Memory B cell (primary cell): ENCODE results near the gene MAP2K7.

Experiments
- ATAC-seq: fragments of 150-1000 bp; cut with Tn5 transposase; 2 replicates; pipeline ENCODE4 v1.10.0; 2021; ENCODE audit warnings: low read depth, mild to moderate bottlenecking, moderate library complexity
- DNase-seq, 2 donors: peaks; one replicate each; pipeline ENCODE4 v3.0.0; 2022; ENCODE audit warnings: low spot score in 2 of 2
- H3K27ac Mint-ChIP-seq: one replicate; pipeline ENCODE4 v1.8.0; 2022; ENCODE audit warnings: mild to moderate bottlenecking, moderate library complexity, mixed read lengths
- H3K27me3 Mint-ChIP-seq: one replicate; pipeline ENCODE4 v1.8.0; 2022; ENCODE audit warnings: mixed read lengths
- H3K36me3 Mint-ChIP-seq: one replicate; pipeline ENCODE4 v1.8.0; 2022; ENCODE audit warnings: mild to moderate bottlenecking, mixed read lengths
- H3K4me1 Mint-ChIP-seq: one replicate; pipeline ENCODE4 v1.8.0; 2022; ENCODE audit warnings: mixed read lengths
- H3K4me3 Mint-ChIP-seq: one replicate; pipeline ENCODE4 v1.8.0; 2022; ENCODE audit warnings: mild to moderate bottlenecking, moderate library complexity, mixed read lengths
- H3K9me3 Mint-ChIP-seq: one replicate; pipeline ENCODE4 v1.8.0; 2022; ENCODE audit warnings: mixed read lengths

MAP2K7 gene

DNA sequence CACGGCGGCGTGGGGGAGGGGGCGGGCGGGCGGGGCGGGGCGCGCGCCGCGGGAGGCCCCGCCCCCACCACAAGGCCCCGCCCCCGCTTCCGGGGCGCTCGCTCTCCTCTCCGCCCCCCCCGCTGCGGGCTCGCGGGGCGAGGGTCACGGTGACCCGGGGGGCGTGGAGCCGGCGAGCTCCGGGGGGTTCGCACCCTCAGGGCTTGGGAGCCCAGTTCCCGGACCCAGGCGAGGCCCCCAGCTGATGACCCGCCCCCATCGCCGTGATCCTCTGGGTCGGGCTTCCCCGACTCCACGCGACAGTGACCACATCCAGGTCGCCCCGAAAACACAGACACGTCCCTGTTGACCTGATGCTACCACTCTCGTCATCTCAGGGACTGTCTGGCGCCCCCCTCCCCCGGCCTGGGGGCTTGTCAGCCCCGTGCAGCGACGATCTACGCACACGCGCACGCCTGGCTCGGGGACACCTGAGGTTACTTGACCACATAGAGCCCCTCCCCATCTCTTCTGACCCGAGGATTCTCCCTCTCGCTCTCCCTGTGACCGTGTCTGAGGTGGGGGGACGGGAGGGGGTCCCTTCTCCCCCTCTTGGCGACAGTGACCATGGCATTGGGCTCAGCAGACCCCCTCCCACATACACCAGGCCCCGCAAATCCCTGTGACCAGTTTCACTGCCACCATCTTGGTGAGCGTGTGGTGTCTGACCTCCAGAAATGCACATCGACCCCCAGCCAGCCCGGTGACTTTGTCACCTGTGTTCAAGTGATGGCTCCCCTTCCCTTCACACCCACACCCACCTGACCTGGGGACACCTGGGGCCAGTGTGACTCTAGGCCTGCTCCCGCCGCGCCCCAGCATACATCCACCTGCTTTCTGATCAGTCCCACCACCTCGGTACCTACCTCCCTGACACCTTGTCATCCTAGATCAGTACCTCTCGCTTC, 670 bp downstream of the MAP2K7 start:
- Mint-ChIP-seq H3K27me3 (peaks cover under 1% of the 10 kb centered on the region), H3K4me3 (peak overlapping the region; percentile 93), H3K4me1 (peaks cover 29% of the 10 kb centered on the region), H3K27ac (peak overlapping the region; percentile 94), H3K36me3 (peaks cover 7% of the 10 kb centered on the region), H3K9me3 (no peaks in the 10 kb centered on the region)
- DNase-seq (peak; percentile 71 to 82), ATAC-seq (peak; percentile 57)

DNA sequence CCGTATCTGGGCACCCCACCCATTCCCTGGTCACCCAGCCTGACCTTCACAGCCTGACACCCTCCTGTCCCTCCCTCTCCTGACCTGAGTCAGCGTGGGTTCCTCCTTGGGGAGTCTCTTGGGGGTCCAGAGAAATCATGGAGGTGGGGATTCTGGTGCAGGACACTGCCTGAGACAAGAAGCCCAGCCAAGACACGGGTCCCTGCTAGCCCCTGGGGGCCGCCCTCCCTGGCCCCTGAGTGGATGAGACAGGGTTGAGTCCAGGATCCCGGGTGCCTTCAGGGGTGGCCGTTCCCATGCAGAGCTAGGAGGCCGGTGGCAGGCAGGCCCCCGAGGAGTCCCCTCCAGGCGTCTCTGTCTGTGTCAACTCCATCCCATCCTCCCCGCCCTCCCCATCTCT, 1.6 kb downstream of the MAP2K7 start:
- no peak for ATAC-seq
- Mint-ChIP-seq H3K9me3 (no peaks in the 10 kb centered on the region), H3K36me3 (peaks cover 7% of the 10 kb centered on the region)

GRCh38 chr19:7905859-7906258, 2.2 kb downstream of the MAP2K7 start:
- ATAC-seq (no peak), DNase-seq (no peak)
- H3K4me3 Mint-ChIP-seq = peak overlapping the region; percentile 73
- H3K4me1 Mint-ChIP-seq = peaks cover 29% of the 10 kb centered on the region
- H3K9me3 Mint-ChIP-seq = no peaks in the 10 kb centered on the region
- no peaks in the 10 kb centered on the region for H3K27me3 Mint-ChIP-seq
- H3K27ac Mint-ChIP-seq = peak overlapping the region; percentile 94
- H3K36me3 Mint-ChIP-seq = peaks cover 12% of the 10 kb centered on the region

More for the DNA sequence above, 1.6 kb downstream of the MAP2K7 start:
- H3K27ac Mint-ChIP-seq = peak overlapping the region; percentile 94
- H3K4me1 Mint-ChIP-seq = peaks cover 29% of the 10 kb centered on the region
- peak overlapping the region; percentile 93 for H3K4me3 Mint-ChIP-seq
- H3K27me3 Mint-ChIP-seq = no peaks in the 10 kb centered on the region
- no peak for DNase-seq

DNA sequence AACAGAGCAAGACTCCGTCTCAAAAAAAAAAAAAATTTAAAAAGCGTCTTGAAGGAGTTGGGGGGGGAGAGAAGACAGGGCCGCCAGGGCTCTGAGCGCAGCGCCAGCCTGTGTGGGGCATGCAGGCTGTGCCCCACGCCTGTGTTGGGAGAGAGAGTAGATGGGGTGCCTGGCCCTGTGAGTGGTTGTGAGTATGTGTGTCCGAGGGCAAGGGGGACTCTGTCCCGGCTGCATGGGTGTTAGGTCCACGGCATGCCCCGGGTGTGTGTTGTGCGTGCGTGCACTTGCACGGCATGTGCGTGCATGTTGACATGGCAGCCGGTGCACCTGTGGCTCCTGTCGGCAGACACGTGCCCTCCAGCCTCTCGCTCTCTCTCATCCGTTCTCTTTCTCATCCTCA, 3.4 kb downstream of the MAP2K7 start:
- H3K9me3 Mint-ChIP-seq = no peaks in the 10 kb centered on the region
- ATAC-seq = no peak
- H3K4me3 Mint-ChIP-seq = no peak overlapping the region
- H3K36me3 Mint-ChIP-seq = peaks cover 19% of the 10 kb centered on the region
- H3K4me1 Mint-ChIP-seq = peaks cover 29% of the 10 kb centered on the region
- H3K27me3 Mint-ChIP-seq = no peaks in the 10 kb centered on the region
- peak overlapping the region; percentile 45 for H3K27ac Mint-ChIP-seq
- no peak for DNase-seq

- H3K36me3 Mint-ChIP-seq = peaks cover 20% of the 10 kb centered on the region
Measured at GRCh38 chr19:7907544-7907943, 3.9 kb downstream of the MAP2K7 start.

GRCh38 chr19:7908078-7908699, 4.5 kb downstream of the MAP2K7 start:
- ATAC-seq (no peak), DNase-seq (no peak)
- H3K9me3 Mint-ChIP-seq = no peaks in the 10 kb centered on the region
- H3K4me1 Mint-ChIP-seq = peaks cover 29% of the 10 kb centered on the region
- H3K36me3 Mint-ChIP-seq = peaks cover 24% of the 10 kb centered on the region
- H3K4me3 Mint-ChIP-seq = no peak overlapping the region
- peak overlapping the region; percentile 45 for H3K27ac Mint-ChIP-seq
- peaks cover 1% of the 10 kb centered on the region for H3K27me3 Mint-ChIP-seq

More at GRCh38 chr19:7907544-7907943, 3.9 kb downstream of the MAP2K7 start:
- Mint-ChIP-seq H3K4me1 (peaks cover 28% of the 10 kb centered on the region), H3K9me3 (no peaks in the 10 kb centered on the region), H3K27ac (peak overlapping the region; percentile 45), H3K27me3 (no peaks in the 10 kb centered on the region), H3K4me3 (no peak overlapping the region)
- no peak for DNase-seq
- no peak for ATAC-seq

GRCh38 chr19:7908742-7909461, 5.2 kb downstream of the MAP2K7 start:
- H3K27ac Mint-ChIP-seq = no peak overlapping the region
- H3K9me3 Mint-ChIP-seq = no peaks in the 10 kb centered on the region
- H3K4me1 Mint-ChIP-seq = peaks cover 24% of the 10 kb centered on the region
- H3K4me3 Mint-ChIP-seq = no peak overlapping the region
- DNase-seq = no peak
- peaks cover 24% of the 10 kb centered on the region for H3K36me3 Mint-ChIP-seq
- peaks cover 1% of the 10 kb centered on the region for H3K27me3 Mint-ChIP-seq
- no peak for ATAC-seq

DNA sequence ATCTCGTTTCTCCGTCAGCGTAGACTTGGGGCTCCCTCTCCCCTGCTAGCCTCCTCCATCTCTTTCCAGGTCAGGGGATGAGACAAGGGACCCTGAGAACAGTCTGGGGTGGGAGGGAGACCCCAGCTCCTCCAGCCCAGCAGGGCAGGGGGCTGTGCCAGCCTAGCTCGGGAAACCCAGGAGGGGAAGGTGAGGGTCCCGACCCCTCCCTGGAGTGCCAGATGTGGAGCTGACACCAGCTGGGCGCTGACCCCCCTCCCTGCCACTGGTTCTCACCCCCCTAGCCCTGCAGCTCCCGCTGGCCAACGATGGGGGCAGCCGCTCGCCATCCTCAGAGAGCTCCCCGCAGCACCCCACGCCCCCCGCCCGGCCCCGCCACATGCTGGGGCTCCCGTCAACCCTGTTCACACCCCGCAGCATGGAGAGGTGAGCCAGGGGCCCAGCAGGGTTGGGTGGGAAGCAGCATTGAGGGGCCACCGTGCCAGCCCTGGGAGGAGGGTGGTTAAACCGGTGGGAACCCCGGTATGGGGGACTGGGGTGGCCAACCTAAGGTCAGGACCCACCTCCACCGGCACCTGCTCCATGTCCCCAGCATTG, 5.9 kb downstream of the MAP2K7 start:
- no peak overlapping the region for H3K27ac Mint-ChIP-seq
- H3K4me3 Mint-ChIP-seq = no peak overlapping the region

DNA sequence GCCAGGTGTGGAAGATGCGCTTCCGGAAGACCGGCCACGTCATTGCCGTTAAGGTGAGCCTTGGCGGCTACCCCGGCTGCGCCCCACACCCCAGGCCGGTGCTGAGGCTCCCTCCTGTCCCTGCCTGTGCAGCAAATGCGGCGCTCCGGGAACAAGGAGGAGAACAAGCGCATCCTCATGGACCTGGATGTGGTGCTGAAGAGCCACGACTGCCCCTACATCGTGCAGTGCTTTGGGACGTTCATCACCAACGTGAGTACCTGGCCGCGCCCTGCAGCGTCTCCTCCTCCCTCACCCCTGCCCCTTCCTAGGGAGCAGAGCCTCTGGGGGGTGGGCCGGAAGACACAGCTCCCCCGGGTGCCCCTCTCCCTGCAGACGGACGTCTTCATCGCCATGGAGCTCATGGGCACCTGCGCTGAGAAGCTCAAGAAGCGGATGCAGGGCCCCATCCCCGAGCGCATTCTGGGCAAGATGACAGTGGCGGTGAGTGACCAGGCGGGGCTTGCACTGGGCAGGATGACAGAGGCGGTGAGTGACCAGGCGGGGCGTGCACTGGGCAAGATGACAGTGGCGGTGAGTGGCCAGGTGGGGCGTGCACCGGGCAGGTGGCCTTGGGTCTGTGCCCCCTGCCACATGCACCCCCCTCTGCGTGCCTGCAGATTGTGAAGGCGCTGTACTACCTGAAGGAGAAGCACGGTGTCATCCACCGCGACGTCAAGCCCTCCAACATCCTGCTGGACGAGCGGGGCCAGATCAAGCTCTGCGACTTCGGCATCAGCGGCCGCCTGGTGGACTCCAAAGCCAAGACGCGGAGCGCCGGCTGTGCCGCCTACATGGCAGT, 6.9 kb downstream of the MAP2K7 start:
- Mint-ChIP-seq H3K4me1 (peaks cover 17% of the 10 kb centered on the region), H3K36me3 (peaks cover 24% of the 10 kb centered on the region), H3K27me3 (peaks cover 4% of the 10 kb centered on the region), H3K9me3 (no peaks in the 10 kb centered on the region), H3K27ac (no peak overlapping the region), H3K4me3 (no peak overlapping the region)
- DNase-seq (no peak), ATAC-seq (no peak)

More for the DNA sequence above, 5.9 kb downstream of the MAP2K7 start:
- Mint-ChIP-seq H3K27me3 (peaks cover 1% of the 10 kb centered on the region), H3K36me3 (peaks cover 24% of the 10 kb centered on the region), H3K4me1 (peaks cover 22% of the 10 kb centered on the region), H3K9me3 (no peaks in the 10 kb centered on the region)
- DNase-seq = no peak
- no peak for ATAC-seq

GRCh38 chr19:7911508-7912143, 7.9 kb downstream of the MAP2K7 start:
- Mint-ChIP-seq H3K27ac (no peak overlapping the region), H3K4me3 (no peak overlapping the region), H3K36me3 (peaks cover 18% of the 10 kb centered on the region), H3K27me3 (peaks cover 4% of the 10 kb centered on the region), H3K9me3 (no peaks in the 10 kb centered on the region), H3K4me1 (peaks cover 15% of the 10 kb centered on the region)
- no peak for ATAC-seq
- DNase-seq = no peak

DNA sequence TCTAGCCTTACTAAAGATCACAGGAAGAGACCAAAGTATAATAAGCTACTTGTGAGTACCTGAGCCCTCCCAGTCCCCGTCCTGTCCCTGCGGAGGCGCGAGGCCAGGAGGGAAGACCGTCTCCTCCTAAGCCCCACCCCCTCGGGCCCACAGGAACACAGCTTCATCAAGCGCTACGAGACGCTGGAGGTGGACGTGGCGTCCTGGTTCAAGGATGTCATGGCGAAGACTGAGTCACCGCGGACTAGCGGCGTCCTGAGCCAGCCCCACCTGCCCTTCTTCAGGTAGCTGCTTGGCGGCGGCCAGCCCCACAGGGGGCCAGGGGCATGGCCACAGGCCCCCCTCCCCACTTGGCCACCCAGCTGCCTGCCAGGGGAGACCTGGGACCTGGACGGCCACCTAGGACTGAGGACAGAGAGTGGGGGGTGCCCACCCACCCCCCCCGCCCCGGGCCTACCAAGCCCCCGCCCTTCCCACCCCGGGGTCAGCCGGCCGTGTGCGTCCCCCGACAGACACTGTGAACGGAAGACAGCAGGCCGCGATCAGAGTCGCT, 8.5 kb downstream of the MAP2K7 start:
- DNase-seq = no peak
- H3K27ac Mint-ChIP-seq = no peak overlapping the region
- H3K27me3 Mint-ChIP-seq = peaks cover 4% of the 10 kb centered on the region

GRCh38 chr19:7912697-7913564, 9.3 kb downstream of the MAP2K7 start:
- H3K36me3 Mint-ChIP-seq = peaks cover 17% of the 10 kb centered on the region
- H3K9me3 Mint-ChIP-seq = no peaks in the 10 kb centered on the region
- peaks cover 7% of the 10 kb centered on the region for H3K27me3 Mint-ChIP-seq
- peaks cover 11% of the 10 kb centered on the region for H3K4me1 Mint-ChIP-seq
- H3K27ac Mint-ChIP-seq = no peak overlapping the region
- no peak overlapping the region for H3K4me3 Mint-ChIP-seq
- ATAC-seq (no peak), DNase-seq (no peak)

More for the DNA sequence above, 8.5 kb downstream of the MAP2K7 start:
- Mint-ChIP-seq H3K36me3 (peaks cover 18% of the 10 kb centered on the region), H3K4me1 (peaks cover 12% of the 10 kb centered on the region), H3K4me3 (no peak overlapping the region), H3K9me3 (no peaks in the 10 kb centered on the region)
- no peak for ATAC-seq
